HG03280 (cell line): Measurements from ENCODE around the gene ANKH.
"Not testable (repeated sequence)": the region's sequence is repeated elsewhere in the genome, so short reads cannot be mapped to it uniquely, and the experiment has no call there.

Experiments
- ATAC-seq: cut with Tn5 transposase; IDR thresholded peaks from one replicate; pipeline ENCODE4 v1.9.1; 2021; ENCODE audit warnings: mild to moderate bottlenecking, moderate library complexity; ENCODE audit not compliant: unreplicated experiment

ANKH gene

GRCh38 chr5:14797385-14797784 lies 74.2 kb downstream of the ANKH start:
- ATAC-seq: not testable (repeated sequence)

- ATAC-seq: no peak
Observed at GRCh38 chr5:14794583-14795230, 76.9 kb downstream of the ANKH start.

GRCh38 chr5:14793851-14794250 lies 77.7 kb downstream of the ANKH start:
- no peak for ATAC-seq

GRCh38 chr5:14790911-14791310 lies 80.7 kb downstream of the ANKH start:
- no peak for ATAC-seq

GRCh38 chr5:14790220-14790619 lies 81.4 kb downstream of the ANKH start:
- ATAC-seq: no peak

GRCh38 chr5:14787801-14788579 lies 83.6 kb downstream of the ANKH start:
- ATAC-seq: no peak

- ATAC-seq: no peak
Observed at GRCh38 chr5:14783691-14784090, 87.9 kb downstream of the ANKH start.

- no peak for ATAC-seq
Observed at GRCh38 chr5:14782591-14782990, 89.0 kb downstream of the ANKH start.

- ATAC-seq: no peak
Observed at GRCh38 chr5:14781106-14781505, 90.5 kb downstream of the ANKH start.

- ATAC-seq: no peak
Observed at GRCh38 chr5:14779975-14780374, 91.6 kb downstream of the ANKH start.

- ATAC-seq: no peak
Observed at GRCh38 chr5:14778792-14779070, 92.8 kb downstream of the ANKH start.

GRCh38 chr5:14777932-14778791 lies 93.4 kb downstream of the ANKH start:
- ATAC-seq: no peak

- ATAC-seq: no peak
Observed at GRCh38 chr5:14777187-14777586, 94.4 kb downstream of the ANKH start.

- no peak for ATAC-seq
Observed at GRCh38 chr5:14776602-14777001, 95.0 kb downstream of the ANKH start.

- no peak for ATAC-seq
Observed at GRCh38 chr5:14775857-14776256, 95.7 kb downstream of the ANKH start.

GRCh38 chr5:14773588-14773987 lies 98.0 kb downstream of the ANKH start:
- no peak for ATAC-seq

GRCh38 chr5:14771972-14772371 lies 99.6 kb downstream of the ANKH start:
- no peak for ATAC-seq

- ATAC-seq: no peak
Observed at GRCh38 chr5:14771189-14771588, 100.4 kb downstream of the ANKH start.

GRCh38 chr5:14768508-14769365 lies 102.8 kb downstream of the ANKH start:
- no peak for ATAC-seq

- ATAC-seq: no peak
Observed at GRCh38 chr5:14767735-14768507, 103.7 kb downstream of the ANKH start.
